Astrocyte of the cerebellum (primary cell): ENCODE data around the gene ARHGEF26.

Experiments used
- DNase-seq: peaks from one replicate; pipeline ENCODE4 v3.0.0-alpha.2; 2011; ENCODE audit warnings: low read depth
- H3K4me3 ChIP-seq: 2 replicates; pipeline ENCODE4 v1.5.1; 2011; ENCODE audit warnings: mild to moderate bottlenecking, low read depth, low read length, moderate library complexity
- CTCF ChIP-seq: IDR thresholded peaks from 2 replicates; pipeline ENCODE4 v1.5.1; 2012; ENCODE audit warnings: low read length, low read depth, moderate library complexity, mild to moderate bottlenecking; ENCODE audit errors: missing control alignments
- in situ Hi-C: cut with HindIII; loops from 2 replicates; pipeline ENCODE4 v1.10.0; 2017; ENCODE audit warnings: low sequenced_read_pairs

Gene ARHGEF26

DNA sequence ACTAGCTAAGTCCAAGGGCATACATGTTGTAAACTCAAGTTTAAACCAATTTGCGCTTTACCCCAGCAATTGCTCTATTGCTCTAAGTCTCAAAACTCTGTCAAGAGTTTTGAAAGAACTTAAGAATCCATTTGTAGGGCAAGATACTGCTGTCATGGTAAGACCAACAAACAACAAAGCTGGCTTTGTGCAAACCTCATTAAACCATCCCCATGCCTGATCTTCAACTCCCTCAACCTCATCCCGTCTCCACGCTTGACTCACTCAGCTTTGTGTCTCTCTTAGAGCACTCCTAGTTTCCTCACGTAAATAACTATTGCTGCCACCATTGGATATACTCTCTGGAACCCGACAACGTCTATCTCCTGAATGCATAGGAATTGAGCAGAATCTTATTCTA, 20.6 kb upstream of the ARHGEF26 start:
- in situ Hi-C loops, result no loop called here
- no peak for DNase-seq
- TF ChIP-seq CTCF, result no peak
- no peak overlapping the region for H3K4me3 ChIP-seq

DNA sequence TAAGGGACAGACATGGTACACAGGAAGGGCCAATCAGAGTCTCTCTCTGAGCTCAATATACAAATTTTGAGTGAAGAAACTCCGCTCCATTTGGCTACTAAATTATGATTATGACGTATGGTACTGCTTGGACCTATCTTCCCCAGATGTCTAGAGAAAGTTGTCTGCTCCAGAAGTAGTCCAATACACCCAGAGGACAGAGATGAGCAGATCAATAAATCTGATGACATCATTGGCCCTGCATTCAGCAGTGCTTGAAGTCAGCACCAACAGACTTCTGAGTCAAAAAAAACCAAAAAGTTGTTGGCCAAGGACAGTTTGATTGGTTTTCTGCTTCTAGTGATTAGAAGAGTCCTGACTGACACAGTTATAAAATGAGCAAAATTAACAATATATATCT, 19.9 kb upstream of the ARHGEF26 start:
- no peak for DNase-seq
- in situ Hi-C loops, result no loop called here
- no peak overlapping the region for H3K4me3 ChIP-seq
- TF ChIP-seq CTCF, result no peak

- no peak for DNase-seq
- no peak overlapping the region for H3K4me3 ChIP-seq
- in situ Hi-C loops, result no loop called here
- no peak for TF ChIP-seq CTCF
Measured at GRCh38 chr3:154102225-154102624, 19.0 kb upstream of the ARHGEF26 start.

DNA sequence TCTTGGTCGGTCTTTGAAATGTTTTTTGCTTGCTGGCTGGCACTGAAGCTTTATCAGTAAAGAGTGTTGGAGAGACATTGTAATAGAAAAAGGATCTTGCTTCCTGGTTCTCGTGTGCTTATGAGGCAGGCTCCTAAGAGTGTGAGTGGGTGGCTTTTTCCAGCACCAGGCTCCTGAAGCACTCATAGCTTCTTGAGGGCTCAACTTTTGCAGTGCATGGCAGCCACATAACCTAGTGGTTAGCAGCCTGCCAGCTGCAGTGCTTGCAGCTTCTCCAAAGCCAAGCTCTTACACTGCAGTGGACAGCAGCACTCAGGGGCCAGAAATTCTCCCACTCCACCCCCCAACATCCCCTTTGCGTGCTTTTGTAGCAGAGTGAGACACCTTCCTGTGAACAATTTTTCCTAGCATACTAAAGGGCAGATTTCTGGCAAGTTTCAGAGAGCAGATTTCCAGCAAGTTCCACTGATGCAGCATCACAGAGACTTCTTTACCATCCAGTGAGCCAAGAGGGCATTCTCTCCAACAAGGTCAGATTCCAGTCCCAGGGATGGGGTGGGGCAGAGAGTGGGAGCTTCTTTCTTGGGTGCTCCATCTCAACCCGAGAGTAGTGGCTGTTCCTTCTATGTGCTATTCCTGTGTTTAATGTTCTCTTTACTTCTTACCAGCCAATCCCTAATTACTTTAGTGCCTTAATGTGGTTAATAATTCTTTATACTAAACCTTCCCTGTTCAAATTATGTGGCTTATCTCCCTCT, 15.8 kb upstream of the ARHGEF26 start:
- H3K4me3 ChIP-seq, result no peak overlapping the region
- DNase-seq, result no peak
- in situ Hi-C loops, result no loop called here
- no peak for TF ChIP-seq CTCF

DNA sequence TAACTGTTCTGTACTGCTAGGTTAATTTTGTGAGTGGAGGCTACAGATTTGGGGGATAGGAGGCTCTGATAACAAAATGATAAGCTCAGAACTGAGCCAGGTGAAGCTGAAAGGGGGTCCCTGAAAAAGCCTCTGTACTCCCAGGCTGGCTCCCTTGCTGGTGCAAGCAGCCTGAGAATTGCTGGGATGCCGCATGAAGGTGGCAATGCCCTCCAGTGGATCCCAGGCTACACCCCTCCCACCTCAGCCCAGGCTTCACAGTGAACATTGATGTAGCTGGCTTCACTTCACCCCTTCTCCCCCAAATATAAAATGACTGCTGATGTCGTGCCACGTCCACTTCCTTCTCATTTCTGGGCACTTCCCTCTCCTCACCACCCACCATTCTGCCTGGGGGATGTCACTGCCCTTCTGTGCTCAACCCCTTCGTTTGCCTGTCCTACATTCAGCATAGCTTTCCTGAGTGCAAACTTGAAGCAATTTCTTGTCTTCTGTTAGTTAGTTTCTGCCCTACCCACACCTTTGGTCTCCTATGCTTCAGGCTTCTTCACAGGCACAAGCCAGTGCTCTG, 9.7 kb upstream of the ARHGEF26 start:
- in situ Hi-C loops, result no loop called here
- TF ChIP-seq CTCF, result no peak

DNA sequence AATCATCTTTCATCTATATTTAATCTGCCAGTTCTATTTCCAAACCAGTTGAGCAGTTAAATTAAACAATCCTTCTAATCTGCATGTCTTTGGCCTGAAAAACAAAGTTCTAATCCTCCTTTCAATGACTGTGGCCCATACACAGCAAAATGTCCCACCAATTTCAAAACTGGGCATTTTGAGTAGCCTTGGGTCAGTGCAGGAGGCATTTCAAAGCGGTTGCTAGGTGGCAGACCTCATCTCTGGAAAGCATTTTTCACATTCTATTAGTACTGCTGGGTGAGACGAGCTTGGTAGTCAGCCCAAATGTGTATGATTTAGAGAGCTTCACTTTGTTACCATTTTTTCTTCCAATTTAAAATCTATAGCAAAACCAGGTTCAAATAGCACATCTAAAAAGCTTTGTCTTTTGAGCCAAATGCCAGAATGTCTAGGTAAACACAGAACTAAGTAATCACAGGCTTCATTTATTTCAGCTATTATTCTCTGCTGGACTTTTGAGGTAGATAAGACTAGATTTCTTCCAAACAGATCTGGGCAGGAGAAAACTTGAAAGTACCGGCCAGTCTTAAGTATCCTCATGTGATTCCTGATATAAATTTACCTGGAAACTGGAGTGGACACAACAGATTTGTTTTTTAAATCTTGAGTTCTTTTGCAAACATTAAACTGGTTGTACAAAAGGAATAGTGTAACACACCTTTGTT, 8.9 kb upstream of the ARHGEF26 start:
- TF ChIP-seq CTCF, result no peak
- no peak for DNase-seq
- in situ Hi-C loops, result no loop called here
- no peak overlapping the region for H3K4me3 ChIP-seq

More for the DNA sequence above, 9.7 kb upstream of the ARHGEF26 start:
- no peak overlapping the region for H3K4me3 ChIP-seq
- no peak for DNase-seq
